ENCODE data around the gene FLVCR1. TPM values are rescaled to one million over a fixed set of nuclear protein-coding genes. Genes with fewer than 3 reads are reported as not detected.

Gene FLVCR1
- total RNA-seq, 1 experiment from 2014 or later: 67.9 TPM

- Mint-ChIP-seq H3K27ac (no peak overlapping the region), H3K36me3 (peaks cover 12% of the 10 kb centered on the region), H3K4me1 (peaks cover 40% of the 10 kb centered on the region), H3K4me3 (no peak overlapping the region), H3K9me3 (peaks cover 10% of the 10 kb centered on the region), H3K27me3 (ENCODE audit: low read depth) (peaks cover 14% of the 10 kb centered on the region)
- TF ChIP-seq CREM (CRISPR knock-in tag; IDR thresholded peaks at IDR 0.05) (no peak), ATF1 (CRISPR knock-in tag; IDR thresholded peaks at IDR 0.05) (no peak)
- DNase-seq (ENCODE audit: low spot score) (no peak), ATAC-seq (no peak)
- ChIA-PET CTCF (interaction anchor here (1.0 to 2.7 kb wide), 4 partner anchors 17 to 25 kb away, joined by 3 to 9 read pairs (median 4); no protein-coding TSS in a partner anchor), POLR2A (no interaction called here)
Measured at GRCh38 chr1:212945463-212946160, 87.5 kb downstream of the FLVCR1 start.

- no peak for ATAC-seq
- POLR2A ChIA-PET: no interaction called here
- H3K36me3 Mint-ChIP-seq: peaks cover 12% of the 10 kb centered on the region
- DNase-seq (ENCODE audit: low spot score): no peak
- peaks cover 14% of the 10 kb centered on the region for H3K27me3 Mint-ChIP-seq (ENCODE audit: low read depth)
- peaks cover 35% of the 10 kb centered on the region for H3K4me1 Mint-ChIP-seq
- peaks cover 10% of the 10 kb centered on the region for H3K9me3 Mint-ChIP-seq
- TF ChIP-seq NR2C2 (CRISPR knock-in tag; IDR thresholded peaks at IDR 0.05): no peak
- TF ChIP-seq ZBTB21 (CRISPR knock-in tag; IDR thresholded peaks at IDR 0.05; ENCODE audit: borderline replicate concordance): no peak
- TF ChIP-seq OVOL2 (CRISPR knock-in tag; IDR thresholded peaks at IDR 0.05; ENCODE audit: borderline replicate concordance): no peak
- TF ChIP-seq ATF3 (CRISPR knock-in tag; conservative IDR thresholded peaks at IDR 0.05): no peak
- no peak for TF ChIP-seq ARID4B (CRISPR knock-in tag; IDR thresholded peaks at IDR 0.05; ENCODE audit: borderline replicate concordance)
- TF ChIP-seq NFATC4 (CRISPR knock-in tag; IDR thresholded peaks at IDR 0.05): no peak
- no peak for TF ChIP-seq TP53 (CRISPR knock-in tag; IDR thresholded peaks at IDR 0.05)
- no peak for TF ChIP-seq ATF2 (CRISPR knock-in tag; IDR thresholded peaks at IDR 0.05; ENCODE audit: borderline replicate concordance, low read depth)
- no peak for TF ChIP-seq USF1 (CRISPR knock-in tag; IDR thresholded peaks at IDR 0.05)
- TF ChIP-seq ZNF138 (CRISPR knock-in tag; conservative IDR thresholded peaks at IDR 0.05): no peak
- no peak for TF ChIP-seq SP1 (CRISPR knock-in tag; conservative IDR thresholded peaks at IDR 0.05)
- no peak for TF ChIP-seq MXD4 (CRISPR knock-in tag; IDR thresholded peaks at IDR 0.05; ENCODE audit: borderline replicate concordance)
- no peak for TF ChIP-seq ZNF512 (CRISPR knock-in tag; IDR thresholded peaks at IDR 0.05; ENCODE audit: borderline replicate concordance)
- TF ChIP-seq ZNF263 (CRISPR knock-in tag; IDR thresholded peaks at IDR 0.05; ENCODE audit: low read depth): no peak
- TF ChIP-seq ZNF317 (CRISPR knock-in tag; IDR thresholded peaks at IDR 0.05; ENCODE audit: borderline replicate concordance, low read depth): no peak
- TF ChIP-seq TCF7 (CRISPR knock-in tag; IDR thresholded peaks at IDR 0.05; ENCODE audit: low read depth): no peak
- no peak for TF ChIP-seq ZNF281 (CRISPR knock-in tag; IDR thresholded peaks at IDR 0.05)
- TF ChIP-seq E2F1 (CRISPR knock-in tag; IDR thresholded peaks at IDR 0.05): no peak
- H3K27ac Mint-ChIP-seq: no peak overlapping the region
- no peak overlapping the region for H3K4me3 Mint-ChIP-seq
- CTCF ChIA-PET: interaction anchor here (1.1 to 1.7 kb wide), 2 partner anchors 21 to 26 kb away, joined by 3 to 4 read pairs; no protein-coding TSS in a partner anchor
Measured at GRCh38 chr1:212946872-212947271, 88.8 kb downstream of the FLVCR1 start.
